DOHH2 (cell line): ENCODE results near the gene SMIM5.

Experiments used
- H3F3A ChIP-seq: fragments of 200-600 bp; sonication (generic), shearing (Covaris generic); 2 replicates; pipeline ENCODE4 v1.6.0; 2016; ENCODE audit warnings: antibody characterized with exemption, mild to moderate bottlenecking; ENCODE audit not compliant: control insufficient read depth, insufficient read depth
- H3K27ac ChIP-seq: fragments of 200-600 bp; sonication (generic); 2 replicates; pipeline ENCODE4 v1.5.1; 2014; ENCODE audit warnings: low read depth, mild to moderate bottlenecking, low read length, moderate library complexity
- H3K27me3 ChIP-seq: fragments of 200-600 bp; sonication (generic); 2 replicates; pipeline ENCODE4 v1.6.1; 2014; ENCODE audit warnings: mild to moderate bottlenecking, low read length, mixed read lengths; ENCODE audit not compliant: control insufficient read depth
- H3K36me3 ChIP-seq: fragments of 200-600 bp; sonication (generic); 2 replicates; pipeline ENCODE4 v1.6.1; 2014; ENCODE audit warnings: mild to moderate bottlenecking, low read length, moderate library complexity, mixed read lengths; ENCODE audit not compliant: control insufficient read depth
- H3K4me1 ChIP-seq: fragments of 200-600 bp; sonication (generic); 2 replicates; pipeline ENCODE4 v1.6.1; 2014; ENCODE audit warnings: mild to moderate bottlenecking, low read length, mixed read lengths; ENCODE audit not compliant: control insufficient read depth
- H3K4me2 ChIP-seq: fragments of 200-600 bp; sonication (generic); 2 replicates; pipeline ENCODE4 v1.6.0; 2014; ENCODE audit warnings: mild to moderate bottlenecking, low read length, moderate library complexity
- H3K4me3 ChIP-seq: fragments of 200-600 bp; sonication (generic); 2 replicates; pipeline ENCODE4 v1.5.1; 2014; ENCODE audit warnings: mild to moderate bottlenecking, low read length, mixed read lengths
- H3K79me2 ChIP-seq: fragments of 200-600 bp; sonication (generic); 2 replicates; pipeline ENCODE4 v1.6.1; 2014; ENCODE audit warnings: mild to moderate bottlenecking, low read length, mixed read lengths; ENCODE audit not compliant: control insufficient read depth
- H3K9me2 ChIP-seq: fragments of 200-600 bp; sonication (generic); replicated peaks from 2 replicates; pipeline ENCODE4 v1.6.1; 2014; ENCODE audit warnings: mild to moderate bottlenecking, low read length, mixed read lengths; ENCODE audit not compliant: control insufficient read depth
- H3K9me3 ChIP-seq: fragments of 200-600 bp; sonication (generic); 2 replicates; pipeline ENCODE4 v1.6.1; 2014; ENCODE audit warnings: antibody characterized with exemption, low read length, mixed read lengths; ENCODE audit not compliant: control insufficient read depth, insufficient read depth
- H4K20me1 ChIP-seq: fragments of 200-600 bp; sonication (generic); 2 replicates; pipeline ENCODE4 v1.6.0; 2014; ENCODE audit warnings: low read depth, mild to moderate bottlenecking, antibody characterized with exemption, low read length, moderate library complexity; ENCODE audit not compliant: control insufficient read depth, insufficient read depth
- EZH2phosphoT487 ChIP-seq: fragments of 200-600 bp; sonication (generic); IDR thresholded peaks from 2 replicates; pipeline ENCODE4 v1.6.1; 2017; ENCODE audit warnings: borderline replicate concordance, mild to moderate bottlenecking, antibody characterized with exemption, low read length, moderate library complexity, mixed read lengths
- TF ChIP-seq, protein P1 (sequence below): fragments of 200-600 bp; sonication (generic); IDR thresholded peaks from one replicate; pipeline ENCODE4 v1.5.1; 2014; ENCODE audit warnings: antibody characterized with exemption, mild to moderate bottlenecking, low read depth, low read length; ENCODE audit not compliant: poor library complexity, severe bottlenecking

Gene SMIM5

DNA sequence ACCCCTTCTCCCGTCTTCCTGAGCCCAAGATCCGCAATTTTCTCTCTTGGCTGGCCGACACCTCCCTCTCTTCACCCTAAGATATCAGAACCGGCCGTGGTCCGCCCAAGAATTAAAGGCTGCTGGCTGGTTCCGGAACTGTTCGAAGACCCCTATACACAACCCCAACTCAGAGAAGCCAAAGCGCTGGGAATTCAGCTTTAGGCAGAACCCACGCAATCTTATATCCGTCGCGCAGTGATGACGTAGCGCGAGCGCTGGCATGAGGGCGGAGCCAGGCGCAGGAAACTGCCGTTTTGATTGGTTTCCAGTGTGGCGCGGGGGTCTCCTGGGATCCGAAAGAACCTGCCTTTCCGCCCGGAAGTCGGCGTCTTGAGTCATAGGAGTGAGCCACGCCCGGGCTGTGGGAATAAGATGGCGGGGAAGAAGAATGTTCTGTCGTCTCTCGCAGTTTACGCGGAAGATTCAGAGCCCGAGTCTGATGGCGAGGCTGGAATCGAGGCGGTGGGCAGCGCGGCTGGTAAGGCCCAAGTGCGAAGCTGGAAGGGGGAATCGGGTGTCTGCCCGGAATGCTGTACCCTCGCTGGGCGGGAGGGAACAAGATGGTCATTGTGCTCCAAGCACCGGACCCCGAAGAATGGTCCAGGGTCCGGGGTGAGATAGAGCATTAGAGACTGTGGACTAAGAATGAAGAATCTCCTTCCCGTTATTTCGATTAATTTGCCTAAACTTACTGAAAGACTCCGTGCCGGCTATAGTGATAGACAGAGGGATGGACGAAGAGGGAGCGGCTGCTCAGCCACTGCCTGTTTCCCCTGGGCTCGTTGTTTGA lies 33.9 kb downstream of the SMIM5 start, which contains the start of the genes RECQL5 and SAP30BP:
Gene RECQL5 (minus strand): TSS at position 196 of the 832 bp plus-strand sequence. CDS start 597 bp downstream, outside the sequence.
Gene SAP30BP (plus strand): TSS at position 380 of the 832 bp plus-strand sequence. CDS start 35 bp downstream, at position 415.
- peaks cover 74% of the 10 kb centered on the region for H3K36me3 ChIP-seq
- peak within 1 kb of the TSS; percentile 98 for H3K27ac ChIP-seq
- H3F3A ChIP-seq: peaks cover 36% of the 10 kb centered on the region
- H3K79me2 ChIP-seq: peaks cover 79% of the 10 kb centered on the region
- no peaks in the 10 kb centered on the region for H3K9me2 ChIP-seq
- H3K4me3 ChIP-seq: peak within 1 kb of the TSS; percentile 97
- H3K4me1 ChIP-seq: peaks cover 46% of the 10 kb centered on the region
- H4K20me1 ChIP-seq: no peaks in the 10 kb centered on the region
- H3K27me3 ChIP-seq: no peaks in the 10 kb centered on the region
- H3K4me2 ChIP-seq: peak within 1 kb of the TSS; percentile 86
- TF ChIP-seq, protein P1, sequence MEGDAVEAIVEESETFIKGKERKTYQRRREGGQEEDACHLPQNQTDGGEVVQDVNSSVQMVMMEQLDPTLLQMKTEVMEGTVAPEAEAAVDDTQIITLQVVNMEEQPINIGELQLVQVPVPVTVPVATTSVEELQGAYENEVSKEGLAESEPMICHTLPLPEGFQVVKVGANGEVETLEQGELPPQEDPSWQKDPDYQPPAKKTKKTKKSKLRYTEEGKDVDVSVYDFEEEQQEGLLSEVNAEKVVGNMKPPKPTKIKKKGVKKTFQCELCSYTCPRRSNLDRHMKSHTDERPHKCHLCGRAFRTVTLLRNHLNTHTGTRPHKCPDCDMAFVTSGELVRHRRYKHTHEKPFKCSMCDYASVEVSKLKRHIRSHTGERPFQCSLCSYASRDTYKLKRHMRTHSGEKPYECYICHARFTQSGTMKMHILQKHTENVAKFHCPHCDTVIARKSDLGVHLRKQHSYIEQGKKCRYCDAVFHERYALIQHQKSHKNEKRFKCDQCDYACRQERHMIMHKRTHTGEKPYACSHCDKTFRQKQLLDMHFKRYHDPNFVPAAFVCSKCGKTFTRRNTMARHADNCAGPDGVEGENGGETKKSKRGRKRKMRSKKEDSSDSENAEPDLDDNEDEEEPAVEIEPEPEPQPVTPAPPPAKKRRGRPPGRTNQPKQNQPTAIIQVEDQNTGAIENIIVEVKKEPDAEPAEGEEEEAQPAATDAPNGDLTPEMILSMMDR: no peak
- TF ChIP-seq EZH2phosphoT487: no peak
- H3K9me3 ChIP-seq: no peaks in the 10 kb centered on the region

GRCh38 chr17:75667825-75668224 lies 34.6 kb downstream of the SMIM5 start:
- no peak for TF ChIP-seq EZH2phosphoT487
- Histone ChIP-seq H3K4me1 (peaks cover 40% of the 10 kb centered on the region), H3K4me2 (peak overlapping the region; percentile 79), H4K20me1 (no peaks in the 10 kb centered on the region), H3K27ac (peak overlapping the region; percentile 98), H3K36me3 (peaks cover 74% of the 10 kb centered on the region), H3K4me3 (peak overlapping the region; percentile 97), H3K9me2 (no peaks in the 10 kb centered on the region), H3K9me3 (no peaks in the 10 kb centered on the region), H3K27me3 (no peaks in the 10 kb centered on the region), H3K79me2 (peaks cover 78% of the 10 kb centered on the region), H3F3A (peaks cover 40% of the 10 kb centered on the region)

DNA sequence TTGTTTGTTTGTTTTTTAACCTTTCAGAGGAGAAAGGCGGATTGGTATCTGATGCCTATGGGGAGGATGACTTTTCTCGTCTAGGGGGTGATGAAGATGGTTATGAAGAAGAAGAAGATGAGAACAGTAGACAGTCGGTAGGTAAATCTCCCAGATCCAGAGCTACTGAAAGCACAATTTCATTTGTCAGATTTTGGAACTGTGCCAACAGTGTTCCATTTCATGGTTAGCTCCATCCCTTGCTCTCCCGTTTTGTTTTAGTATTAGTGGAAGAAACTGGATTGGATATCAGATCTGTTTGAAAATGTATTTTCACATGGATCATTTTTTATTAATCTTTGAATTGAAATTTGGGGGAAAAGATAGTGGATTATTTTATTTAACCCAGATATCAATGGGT lies 35.3 kb downstream of the SMIM5 start:
- Histone ChIP-seq H3K36me3 (peaks cover 75% of the 10 kb centered on the region), H3K27me3 (no peaks in the 10 kb centered on the region), H3K79me2 (peaks cover 78% of the 10 kb centered on the region), H3F3A (peaks cover 44% of the 10 kb centered on the region), H3K9me2 (no peaks in the 10 kb centered on the region), H3K4me2 (peak overlapping the region; percentile 79), H3K27ac (no peak overlapping the region), H4K20me1 (no peaks in the 10 kb centered on the region), H3K9me3 (no peaks in the 10 kb centered on the region), H3K4me1 (peaks cover 33% of the 10 kb centered on the region), H3K4me3 (peak overlapping the region; percentile 97)
- TF ChIP-seq EZH2phosphoT487: no peak
- TF ChIP-seq, protein P1: no peak

DNA sequence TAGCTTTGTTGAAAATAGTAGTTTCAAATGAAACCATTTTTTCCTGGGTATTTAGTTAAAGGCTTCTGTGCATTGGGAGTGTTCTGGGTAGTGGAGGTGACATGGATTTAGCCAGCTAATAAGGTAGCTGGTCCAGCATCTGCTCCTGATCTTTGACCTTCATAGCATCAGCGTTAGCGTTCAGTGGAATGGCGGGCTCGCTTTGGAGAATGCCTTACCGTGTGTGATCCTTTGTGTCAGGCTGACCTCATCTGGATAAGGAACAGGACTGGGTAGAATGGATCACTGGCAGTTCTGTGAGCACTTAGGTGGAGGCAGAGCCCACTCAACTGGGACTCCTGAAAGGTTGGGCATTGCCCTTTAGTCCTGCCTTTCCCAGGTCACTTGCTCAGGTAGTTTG lies 37.6 kb downstream of the SMIM5 start:
- no peaks in the 10 kb centered on the region for H3K27me3 ChIP-seq
- peaks cover 33% of the 10 kb centered on the region for H3F3A ChIP-seq
- H3K9me2 ChIP-seq: no peaks in the 10 kb centered on the region
- H3K79me2 ChIP-seq: peaks cover 92% of the 10 kb centered on the region
- no peaks in the 10 kb centered on the region for H4K20me1 ChIP-seq
- H3K36me3 ChIP-seq: peaks cover 81% of the 10 kb centered on the region
- no peak overlapping the region for H3K4me2 ChIP-seq
- H3K27ac ChIP-seq: no peak overlapping the region
- no peaks in the 10 kb centered on the region for H3K9me3 ChIP-seq
- H3K4me3 ChIP-seq: no peak overlapping the region
- peaks cover 21% of the 10 kb centered on the region for H3K4me1 ChIP-seq
- no peak for TF ChIP-seq EZH2phosphoT487
